Measurements from ENCODE around the gene POU6F2. TPM values are rescaled to one million over a fixed set of nuclear protein-coding genes. Genes with fewer than 3 reads are reported as not detected.
A peak's percentile ranks its signal among the peaks of the same experiment; 100 is the strongest.

POU6F2 gene
- total and polyA plus RNA-seq, 9 of the 15 experiments (the other 6 are each of a cell fraction or from before 2014, with no cell fraction given), result 0.29 to 1.5 (median 0.96) TPM

DNA sequence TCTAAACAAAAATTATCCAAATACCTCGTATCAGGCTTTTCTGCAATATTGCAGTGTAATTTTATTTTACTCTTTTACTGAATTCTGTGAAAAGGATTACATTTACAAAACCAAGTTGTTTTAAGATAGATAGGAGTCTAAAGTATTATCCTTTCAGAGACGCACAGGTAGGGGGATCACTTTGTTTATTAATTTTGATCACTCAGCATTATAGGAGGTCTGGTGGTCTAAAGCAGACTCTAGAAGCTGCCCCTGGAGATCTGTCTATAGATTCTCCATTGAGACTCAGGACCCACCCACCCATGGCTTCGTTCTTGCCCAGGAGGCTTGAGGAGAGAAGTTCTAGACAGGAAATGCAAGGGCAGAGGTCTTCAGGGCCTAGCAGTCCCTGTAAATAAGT is 365.1 kb downstream of the POU6F2 start:
- in situ Hi-C loops (cut with MboI), result no loop called here
- no peak overlapping the region for H2AFZ ChIP-seq (ENCODE audit: low read depth, low read length)
- TF ChIP-seq ZNF316 (IDR thresholded peaks at IDR 0.05), result peak; percentile 36; the same call in 1 of the 2 replicates
- TF ChIP-seq C11orf30 (IDR thresholded peaks at IDR 0.05; ENCODE audit: low read depth), result 0 out of 2 replicates have a peak, but pooled peaks have one; percentile 12
- no peak for TF ChIP-seq BRF2 (IDR thresholded peaks at IDR 0.05; ENCODE audit: borderline replicate concordance, insufficient read depth, insufficient read length)
- ATAC-seq (no peak), FAIRE-seq (no peak), DNase-seq (ENCODE audit: extremely low read depth in 1 of 4, low spot score in 3 of 4) (no peak)
- no peaks in the 10 kb centered on the region for H3K9me3 ChIP-seq (replicated peaks; ENCODE audit: control insufficient read depth, insufficient read depth, low read depth, low read length)
- intact Hi-C loops (cut with micrococcal nuclease), result no loop called here
- CTCF ChIA-PET (ENCODE audit: low intra/inter-chr PET ratio), result no interaction called here
- no TSS peak for BruUV-seq (replicated peaks)
- H3K27ac ChIP-seq (ENCODE audit: extremely low read depth, low read depth, low read length), result no peak overlapping the region
- 2% methylated on average over 3 of the region's 3 CpGs for WGBS (ENCODE audit: insufficient coverage, low coverage, missing lambda C conversion rate)
- H3K9me1 ChIP-seq (ENCODE audit: control insufficient read depth, insufficient read depth, low read length), result no peaks in the 10 kb centered on the region
- no peak overlapping the region for H3K4me3 ChIP-seq
- H3K36me3 ChIP-seq (ENCODE audit: control insufficient read depth, insufficient read depth, low read length), result no peaks in the 10 kb centered on the region
- no peaks in the 10 kb centered on the region for H3K79me2 ChIP-seq (ENCODE audit: control insufficient read depth, insufficient read depth, low read length)
- H3K9ac ChIP-seq (ENCODE audit: insufficient read depth in 1 of 2, low read depth in 2 of 2, low read length in 2 of 2), result no peak overlapping the region
- peaks cover 2 to 4% of the 10 kb centered on the region in 2 experiments; a peak in 2 of 5 replicates for H3K27me3 ChIP-seq (ENCODE audit: control insufficient read depth in 2 of 2, insufficient read depth in 2 of 2, low read length in 2 of 2)
- H3K4me2 ChIP-seq (ENCODE audit: insufficient read depth, low read length), result no peak overlapping the region
- no peaks in the 10 kb centered on the region for H4K20me1 ChIP-seq (replicated peaks; ENCODE audit: control insufficient read depth, insufficient read depth, low read length)
- no peaks in the 10 kb centered on the region for H3K4me1 ChIP-seq (replicated peaks in 1 of 2; ENCODE audit: control insufficient read depth in 2 of 2, insufficient read depth in 2 of 2, low read length in 2 of 2)
- POLR2A ChIA-PET, result no interaction called here

GRCh38 chr7:39349452-39350123 is 371.9 kb downstream of the POU6F2 start:
- no peak for ATAC-seq
- 2% methylated on average over 7 of the region's 7 CpGs for WGBS (ENCODE audit: insufficient coverage, low coverage, missing lambda C conversion rate)
- CTCF ChIA-PET (ENCODE audit: low intra/inter-chr PET ratio), result no interaction called here
- TF ChIP-seq ZNF766 (CRISPR knock-in tag; conservative IDR thresholded peaks at IDR 0.05), result no peak
- TF ChIP-seq BDP1 (IDR thresholded peaks at IDR 0.05; ENCODE audit: insufficient read depth, insufficient read length), result no peak
- TF ChIP-seq ZFP36 (IDR thresholded peaks at IDR 0.05; ENCODE audit: low read depth, low read length, partially characterized antibody), result no peak
- no peak for TF ChIP-seq ARID4B (CRISPR knock-in tag; IDR thresholded peaks at IDR 0.05)
- TF ChIP-seq NRF1 (conservative IDR thresholded peaks at IDR 0.05 in 1 of 2, IDR thresholded peaks at IDR 0.05 in 1 of 2), result no peak

More at GRCh38 chr7:39349452-39350123, 371.9 kb downstream of the POU6F2 start:
- peaks cover 10 to 11% of the 10 kb centered on the region in 2 experiments; a peak in 2 of 5 replicates for H3K27me3 ChIP-seq (ENCODE audit: control insufficient read depth in 2 of 2, insufficient read depth in 2 of 2, low read length in 2 of 2)
- peaks cover 5% of the 10 kb centered on the region; the same call in 1 of the 2 replicates for H4K20me1 ChIP-seq (replicated peaks; ENCODE audit: control insufficient read depth, insufficient read depth, low read length)
- intact Hi-C loops (cut with micrococcal nuclease), result loop anchor here (10.0 kb wide), 1 partner anchor 415 kb away; no protein-coding TSS in a partner anchor
- no peak overlapping the region for H3K4me3 ChIP-seq
- no peaks in the 10 kb centered on the region for H3K79me2 ChIP-seq (ENCODE audit: control insufficient read depth, insufficient read depth, low read length)
- no peaks in the 10 kb centered on the region for H3K36me3 ChIP-seq (ENCODE audit: control insufficient read depth, insufficient read depth, low read length)
- BruUV-seq (replicated peaks), result no TSS peak
- DNase-seq (ENCODE audit: extremely low read depth in 1 of 4, low spot score in 3 of 4) (no peak), FAIRE-seq (no peak)
- H3K4me2 ChIP-seq (ENCODE audit: insufficient read depth, low read length), result no peak overlapping the region
- H3K27ac ChIP-seq (ENCODE audit: extremely low read depth, low read depth, low read length), result no peak overlapping the region
- POLR2A ChIA-PET, result no interaction called here
- H3K9ac ChIP-seq (ENCODE audit: insufficient read depth in 1 of 2, low read depth in 2 of 2, low read length in 2 of 2), result no peak overlapping the region
- H2AFZ ChIP-seq (ENCODE audit: low read depth, low read length), result no peak overlapping the region
- H3K9me3 ChIP-seq (replicated peaks; ENCODE audit: control insufficient read depth, insufficient read depth, low read depth, low read length), result no peaks in the 10 kb centered on the region
- no peaks in the 10 kb centered on the region for H3K4me1 ChIP-seq (replicated peaks in 1 of 2; ENCODE audit: control insufficient read depth in 2 of 2, insufficient read depth in 2 of 2, low read length in 2 of 2)
- no peaks in the 10 kb centered on the region for H3K9me1 ChIP-seq (ENCODE audit: control insufficient read depth, insufficient read depth, low read length)
- in situ Hi-C loops (cut with MboI), result no loop called here
